GM18499 (cell line): ENCODE results near the gene DNAJB9.

Experiments
- ATAC-seq: cut with Tn5 transposase; IDR thresholded peaks from one replicate; pipeline ENCODE4 v1.9.1; 2021; ENCODE audit warnings: moderate number of reproducible peaks; ENCODE audit not compliant: insufficient read depth, unreplicated experiment

DNAJB9 gene

DNA sequence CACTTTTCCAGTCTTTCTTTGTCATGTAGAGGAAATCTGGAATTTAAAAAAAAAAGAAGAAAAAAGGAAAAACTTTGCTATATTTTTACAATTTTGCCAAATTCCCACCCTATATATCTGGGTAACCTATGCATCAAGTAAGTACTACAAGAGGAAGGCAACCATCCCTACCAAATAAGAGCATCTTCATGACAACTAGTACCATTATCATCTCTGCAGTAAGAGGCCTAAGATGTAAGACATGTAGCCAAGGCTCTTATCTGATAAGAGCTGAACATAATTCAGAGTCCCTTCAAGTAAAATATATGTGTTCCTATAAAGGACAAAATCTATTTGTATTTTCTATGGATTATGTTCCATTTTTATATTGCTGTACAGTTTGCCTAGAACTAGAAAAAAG is 3.7 kb upstream of the DNAJB9 start:
- ATAC-seq = no peak

- ATAC-seq = no peak
Observed at GRCh38 chr7:108568801-108569380, 783 bp upstream of the DNAJB9 start.

DNA sequence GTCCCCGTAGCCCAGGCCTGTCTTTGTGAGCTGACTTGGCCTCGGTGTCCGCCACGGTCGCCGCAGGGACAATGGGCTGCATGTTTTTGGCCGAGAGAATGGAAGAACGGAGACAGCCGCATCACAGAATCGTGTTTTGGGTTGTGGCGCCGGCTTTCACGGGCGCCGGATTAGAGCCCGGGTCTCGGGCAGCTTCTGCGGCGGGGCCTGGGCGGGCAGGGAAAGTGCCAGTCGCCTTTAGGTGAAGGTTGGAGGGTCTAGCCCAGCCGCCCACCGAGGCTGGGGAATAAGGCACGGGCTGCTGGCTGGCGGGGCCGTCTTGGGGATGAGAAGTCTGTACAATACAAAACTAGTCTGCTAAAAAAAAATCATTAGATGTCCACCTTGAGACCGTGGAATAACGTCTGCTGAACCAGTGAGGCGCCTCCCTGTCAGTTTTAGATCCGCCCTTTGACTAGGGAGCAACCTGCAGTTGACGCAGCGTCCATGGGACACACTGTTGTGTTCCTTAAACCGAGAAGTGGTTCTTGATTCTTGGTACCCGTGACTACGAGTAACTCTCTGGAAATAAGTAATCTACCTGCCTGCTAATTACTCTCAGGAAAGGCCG is 577 bp downstream of the DNAJB9 start:
- ATAC-seq = no peak

DNA sequence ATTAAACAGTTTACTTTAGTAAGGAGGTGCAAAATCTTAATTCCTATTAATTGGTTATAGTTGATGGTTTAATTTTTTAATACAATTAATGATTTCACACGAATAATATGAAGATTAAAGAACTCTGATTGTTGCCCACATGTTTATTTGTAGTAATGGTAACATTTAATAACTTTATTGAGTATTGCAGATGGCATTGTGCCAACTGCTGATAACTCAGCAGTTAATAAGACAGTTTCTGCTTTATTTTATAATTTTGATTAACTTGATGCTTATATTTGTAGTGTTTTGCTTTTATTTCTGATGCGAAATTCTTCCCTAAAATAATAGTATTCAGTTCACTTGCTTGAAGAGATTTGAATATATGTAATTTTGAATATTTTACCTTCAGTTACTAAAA is 2.8 kb downstream of the DNAJB9 start:
- ATAC-seq = no peak

- ATAC-seq = no peak
Observed at GRCh38 chr7:108575156-108575555, 5.5 kb downstream of the DNAJB9 start.

DNA sequence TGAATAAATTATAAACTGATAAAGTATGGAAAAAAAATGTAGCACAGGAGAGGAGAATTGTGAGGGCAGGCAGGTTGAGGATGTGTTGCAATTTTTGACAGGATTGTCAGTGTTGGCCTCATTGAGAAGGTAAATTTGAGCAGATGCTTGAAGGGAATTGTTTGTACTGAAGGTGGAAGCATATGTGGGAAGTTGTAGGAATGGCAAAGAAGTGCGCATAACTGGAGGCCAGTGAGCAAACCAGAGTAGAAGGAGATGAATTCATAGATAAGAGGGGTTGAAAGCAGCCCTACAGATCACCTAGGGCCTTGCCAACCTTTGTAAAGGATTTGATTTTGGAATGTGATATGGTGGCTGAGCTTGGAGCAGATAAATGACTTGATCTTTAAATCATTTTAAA is 6.4 kb downstream of the DNAJB9 start:
- ATAC-seq = no peak

GRCh38 chr7:108578937-108579336 is 9.3 kb downstream of the DNAJB9 start:
- ATAC-seq = no peak

GRCh38 chr7:108580298-108580697 is 10.6 kb downstream of the DNAJB9 start:
- ATAC-seq = no peak

DNA sequence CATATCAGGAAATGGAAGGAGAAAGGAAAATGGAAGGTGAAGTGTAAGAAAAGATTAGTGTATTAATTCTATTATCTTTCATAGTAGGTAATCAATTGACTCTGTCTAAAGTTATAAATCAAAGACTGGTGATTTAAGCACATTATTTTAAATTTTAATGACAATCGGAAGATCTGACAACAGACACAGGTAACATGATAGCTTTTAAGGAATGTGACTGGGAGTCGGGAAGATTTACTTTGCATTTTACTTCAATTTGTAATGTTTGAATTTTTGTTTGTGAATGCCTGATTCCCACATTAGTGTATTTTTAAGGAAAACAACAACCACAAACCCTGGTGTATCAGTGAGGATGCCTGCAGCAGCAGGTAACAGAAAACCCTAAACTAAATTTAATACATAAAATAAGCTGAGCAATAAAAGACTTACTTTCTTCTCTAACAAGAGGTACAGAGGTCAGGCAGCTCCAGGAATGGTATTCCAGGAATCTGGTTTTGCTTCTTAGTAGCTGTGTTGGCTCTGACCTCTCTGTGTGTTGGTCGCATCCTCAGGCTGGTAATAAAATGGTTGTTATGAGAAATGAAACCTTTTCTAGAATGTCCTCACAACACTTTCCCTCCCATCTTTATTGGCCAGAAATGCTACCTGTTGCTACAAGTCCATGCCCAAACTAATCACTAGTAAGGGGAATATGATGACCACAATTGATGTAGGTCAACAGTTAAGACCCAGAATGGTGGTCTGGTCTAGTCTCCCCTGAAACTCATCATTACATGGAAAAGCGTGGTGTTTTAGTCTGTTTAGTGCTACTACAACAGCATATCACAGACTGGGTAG is 12.2 kb downstream of the DNAJB9 start:
- no peak for ATAC-seq

DNA sequence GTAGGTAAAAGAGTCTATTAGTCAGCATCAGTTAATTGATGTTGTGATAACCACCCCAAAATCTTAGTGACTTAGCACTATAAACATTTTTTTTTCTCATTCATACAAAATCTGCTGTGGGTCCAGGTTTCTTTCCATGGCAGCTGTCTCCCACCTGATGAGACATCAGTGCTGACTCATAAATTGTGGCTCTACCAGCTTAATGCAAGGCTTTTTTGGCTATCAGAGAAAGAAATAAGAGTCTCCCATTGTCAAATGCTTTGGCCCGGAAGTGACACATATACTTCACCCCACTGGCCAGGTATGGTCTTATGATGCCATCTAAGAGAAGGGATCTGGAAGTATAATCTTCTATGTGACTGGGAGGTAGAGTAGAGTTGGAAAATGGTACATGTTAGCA is 14.5 kb downstream of the DNAJB9 start:
- no peak for ATAC-seq

DNA sequence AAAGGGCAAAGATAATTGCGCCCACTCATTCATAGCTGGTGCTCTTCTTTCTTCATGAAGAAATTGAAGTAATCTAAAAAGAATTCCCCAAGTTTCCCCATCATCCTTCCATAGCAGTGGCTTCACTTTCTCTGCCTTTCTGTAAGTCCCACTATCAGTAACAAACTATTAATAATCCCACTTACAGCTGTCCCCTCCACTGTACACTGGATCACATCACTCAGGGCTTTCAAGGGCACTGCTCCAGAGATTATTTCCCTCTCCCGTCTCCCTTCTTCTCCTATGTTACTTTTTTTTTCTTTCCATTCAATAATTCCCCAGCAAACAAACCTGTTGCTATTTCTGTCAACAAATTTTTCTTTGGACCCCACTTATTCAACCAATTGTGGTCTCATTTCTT is 16.2 kb downstream of the DNAJB9 start:
- ATAC-seq = no peak

DNA sequence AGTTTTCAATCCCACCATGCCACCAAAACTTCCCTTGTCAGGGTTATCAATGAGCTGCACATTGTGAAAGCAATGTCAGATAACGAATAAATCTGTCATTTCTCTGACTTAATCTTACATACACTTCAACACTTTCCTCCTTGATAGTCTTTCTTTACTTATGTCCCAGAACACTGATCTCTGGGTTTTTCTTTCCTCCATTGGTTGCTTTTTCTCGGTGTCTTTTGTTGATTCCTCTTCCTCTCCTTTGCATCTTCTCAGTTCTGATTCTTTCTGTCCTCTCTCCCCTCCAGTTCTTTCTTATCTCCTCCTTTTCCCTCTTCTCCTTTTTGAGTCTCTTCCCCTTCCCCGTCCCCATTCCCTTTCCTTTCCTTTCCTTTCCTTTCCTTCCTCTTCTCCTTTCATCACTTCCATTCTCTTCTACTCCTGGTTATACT is 16.6 kb downstream of the DNAJB9 start:
- ATAC-seq = no peak

DNA sequence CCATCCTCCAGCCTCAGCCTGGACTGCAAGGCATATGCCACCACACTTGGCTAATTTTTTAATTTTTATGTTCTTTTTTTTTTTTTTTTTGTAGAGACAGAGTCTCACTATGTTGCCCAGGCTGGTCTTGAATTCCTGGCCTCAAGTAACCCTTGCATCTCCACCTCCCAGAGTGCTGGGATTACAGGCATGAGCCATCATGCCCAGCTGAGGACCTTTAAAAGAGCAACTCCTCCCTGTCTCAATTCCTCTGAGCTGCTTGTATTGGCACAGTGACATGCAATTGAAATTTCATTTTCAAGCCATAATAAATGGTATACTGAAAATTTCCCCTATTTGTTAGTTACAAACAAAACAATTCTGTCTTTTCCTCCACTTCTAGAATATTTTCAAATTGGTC is 19.5 kb downstream of the DNAJB9 start:
- ATAC-seq = no peak

- no peak for ATAC-seq
Observed at GRCh38 chr7:108589874-108590273, 20.2 kb downstream of the DNAJB9 start.

GRCh38 chr7:108590606-108591005 is 20.9 kb downstream of the DNAJB9 start:
- no peak for ATAC-seq

DNA sequence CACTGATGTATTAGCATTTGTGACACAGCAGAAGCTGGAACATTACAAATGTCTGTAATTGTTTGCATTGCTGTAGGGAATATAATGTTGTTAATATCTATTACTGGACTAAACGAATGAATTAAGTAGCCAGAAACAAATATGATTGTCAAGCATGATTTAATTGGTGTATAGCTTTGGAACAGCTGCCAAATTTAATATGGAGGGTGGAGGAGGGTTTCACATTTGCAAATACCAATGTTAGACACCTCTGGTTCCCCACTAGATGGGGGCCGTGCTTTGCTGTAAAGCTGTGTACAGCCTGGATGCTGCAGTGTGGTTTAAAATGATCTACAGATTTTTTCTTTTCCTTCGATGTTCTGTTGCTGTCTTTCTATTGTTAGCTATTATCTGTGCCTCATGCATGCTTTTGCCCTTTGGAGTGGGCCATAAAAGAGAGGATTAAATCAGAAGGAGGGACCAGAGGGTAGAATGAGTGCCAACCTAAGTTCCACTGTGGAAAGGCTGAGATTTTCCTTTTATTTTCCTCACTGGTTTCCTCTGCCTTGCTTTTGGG is 23.1 kb downstream of the DNAJB9 start:
- ATAC-seq = no peak

GRCh38 chr7:108596560-108596959 is 26.9 kb downstream of the DNAJB9 start:
- no peak for ATAC-seq

- no peak for ATAC-seq
Observed at GRCh38 chr7:108598153-108598552, 28.5 kb downstream of the DNAJB9 start.

DNA sequence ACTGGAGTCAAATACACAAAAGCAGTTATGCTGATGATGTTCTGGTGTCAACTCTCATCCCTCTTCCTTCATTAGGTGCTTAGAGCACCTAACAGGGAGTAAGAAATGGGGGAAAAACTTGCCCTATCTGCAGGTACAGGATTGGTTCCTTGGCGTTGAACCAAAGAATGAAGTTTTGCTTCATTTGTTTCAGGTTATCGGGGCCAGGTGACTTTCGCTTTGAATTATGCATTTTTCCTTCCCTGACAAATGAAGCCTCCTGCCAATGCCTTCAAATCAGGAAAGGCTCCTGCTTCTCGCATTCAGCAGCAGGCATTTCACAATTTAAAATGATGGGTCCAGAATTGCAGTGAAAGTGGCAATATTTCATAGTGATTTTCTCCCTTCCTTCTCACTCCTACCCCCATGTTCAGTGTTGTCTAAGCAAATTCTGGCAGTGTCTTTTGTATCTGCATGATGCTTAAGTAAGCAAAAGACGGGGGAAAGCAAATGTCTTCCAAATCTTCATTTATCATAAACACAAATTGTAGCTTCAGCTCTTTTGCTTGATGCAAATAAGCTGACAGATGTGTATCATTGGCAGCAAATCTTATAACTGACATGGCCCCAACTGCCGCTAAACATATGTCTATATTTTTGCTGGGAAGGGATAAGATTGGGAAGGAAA is 29.4 kb downstream of the DNAJB9 start:
- ATAC-seq = no peak

DNA sequence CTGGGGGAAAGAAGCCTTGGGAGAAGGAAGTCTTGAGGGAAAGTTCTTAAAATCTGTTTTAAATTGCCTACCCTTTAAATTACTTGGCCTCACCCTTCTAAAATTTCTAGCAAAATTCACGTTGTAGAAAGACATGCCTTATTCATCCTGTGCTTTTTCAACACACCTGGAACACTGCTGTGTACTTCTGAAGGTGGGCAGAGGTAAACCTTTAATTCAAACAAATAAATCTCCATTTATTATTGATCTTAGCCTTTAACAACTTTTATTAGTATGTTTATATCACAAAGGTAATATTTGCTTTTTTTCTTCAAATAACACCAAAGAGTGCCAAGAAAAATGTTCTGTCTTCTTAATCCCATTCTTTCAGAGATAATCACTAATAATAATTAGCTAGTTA is 30.7 kb downstream of the DNAJB9 start:
- no peak for ATAC-seq
